Activated effector memory CD4-positive, alpha-beta T cell treated with anti-CD3 and anti-CD28 coated beads, Interleukin-2, amount 50 U/mL, for 16 hours (primary cell): ENCODE measurements around the gene LTB4R2.

Experiments used
- DNase-seq: peaks from one replicate; pipeline ENCODE4 v3.0.0-alpha.2; 2020

The LTB4R2 gene

GRCh38 chr14:24321212-24321975 lies 11.5 kb downstream of the LTB4R2 start:
- DNase-seq, result no peak

GRCh38 chr14:24322672-24323071 lies 12.7 kb downstream of the LTB4R2 start:
- no peak for DNase-seq

- DNase-seq, result no peak
These were observed 13.4 kb downstream of the LTB4R2 start for GRCh38 chr14:24323341-24323740.

- no peak for DNase-seq
These were observed 14.1 kb downstream of the LTB4R2 start for GRCh38 chr14:24324024-24324423.

GRCh38 chr14:24325041-24325530 lies 15.1 kb downstream of the LTB4R2 start:
- DNase-seq, result no peak

GRCh38 chr14:24325963-24326362 lies 16.0 kb downstream of the LTB4R2 start:
- no peak for DNase-seq

GRCh38 chr14:24327303-24327702 lies 17.4 kb downstream of the LTB4R2 start:
- no peak for DNase-seq

GRCh38 chr14:24327914-24328313 lies 18.0 kb downstream of the LTB4R2 start:
- peak; percentile 69 for DNase-seq

- DNase-seq, result no peak
These were observed 19.2 kb downstream of the LTB4R2 start for GRCh38 chr14:24329073-24329663.

- peak; percentile 80 for DNase-seq
These were observed 19.8 kb downstream of the LTB4R2 start for GRCh38 chr14:24329736-24330135.

GRCh38 chr14:24330973-24331674 lies 21.2 kb downstream of the LTB4R2 start:
- no peak for DNase-seq

- DNase-seq, result no peak
These were observed 21.9 kb downstream of the LTB4R2 start for GRCh38 chr14:24331731-24332267.

- DNase-seq, result peak; percentile 92
These were observed 22.5 kb downstream of the LTB4R2 start for GRCh38 chr14:24332268-24332993.

- peak; percentile 71 for DNase-seq
These were observed 24.7 kb downstream of the LTB4R2 start, which contains the start of gene ADCY4 for GRCh38 chr14:24334431-24335291. TSS of gene ADCY4 (minus strand) at chr14:24335071. CDS start at chr14:24334652, 419 bp downstream.

- no peak for DNase-seq
These were observed 25.7 kb downstream of the LTB4R2 start for GRCh38 chr14:24335461-24336171.

GRCh38 chr14:24337144-24337823 lies 27.3 kb downstream of the LTB4R2 start:
- no peak for DNase-seq

GRCh38 chr14:24337824-24338175 lies 27.9 kb downstream of the LTB4R2 start:
- DNase-seq, result no peak

GRCh38 chr14:24338843-24339242 lies 28.9 kb downstream of the LTB4R2 start:
- no peak for DNase-seq

GRCh38 chr14:24339284-24340151 lies 29.6 kb downstream of the LTB4R2 start, which contains the start of gene RIPK3:
TSS of gene RIPK3 (minus strand) at chr14:24339991. CDS start at chr14:24339826, 165 bp downstream.
- DNase-seq, result peak; percentile 90
